B cell (primary cell): ENCODE data around the gene ANKLE2. TPM values are rescaled to one million over a fixed set of nuclear protein-coding genes. Genes with fewer than 3 reads are reported as not detected.

Experiments used
- ATAC-seq: fragments of 200-7000 bp; cut with Tn5 transposase; one replicate; pipeline ENCODE4 v1.10.0; 2021; ENCODE audit warnings: low read depth, mild to moderate bottlenecking, moderate number of reproducible peaks, moderate library complexity
- CTCF ChIA-PET: fragments of 350-600 bp; sonication (Branson Sonifier 250); formaldehyde crosslinking; loops from one replicate; lab custom pipeline; 2021; ENCODE audit warnings: antibody characterized with exemption, inconsistent platforms; lab: Charles Lee
- POLR2A ChIA-PET: fragments of 350-600 bp; sonication (Branson Sonifier 250); formaldehyde crosslinking; loops from one replicate; lab custom pipeline; 2021; ENCODE audit warnings: antibody characterized with exemption; lab: Charles Lee
- DNase-seq: peaks from one replicate; pipeline ENCODE4 v3.0.0; 2013
- H2AFZ ChIP-seq: 2 replicates; pipeline ENCODE4 v1.6.1; 2012; ENCODE audit warnings: mild to moderate bottlenecking, low read depth, low read length; ENCODE audit not compliant: insufficient read depth, poor library complexity, severe bottlenecking
- H3K27ac ChIP-seq, 2 donors: 1 replicate in 1 of 2; 2 replicates in 1 of 2; pipeline ENCODE4 v1.5.1; 2012 to 2013; ENCODE audit warnings: low read length in 2 of 2, mild to moderate bottlenecking in 2 of 2, moderate library complexity in 1 of 2
- H3K27me3 ChIP-seq, 4 experiments: fragments of 200-600 bp in 1 of 4; sonication (generic) in 1 of 4; replicated peaks in 1 of 4; 1 replicate in 2 of 4; 2 replicates in 2 of 4; pipeline versions ENCODE4 v1.6.1 to v1.7.0; 2013 to 2016; ENCODE audit warnings: low read length in 3 of 4, mild to moderate bottlenecking in 2 of 4, mixed read lengths in 1 of 4, moderate library complexity in 1 of 4; ENCODE audit not compliant: insufficient read depth in 4 of 4, control insufficient read depth in 3 of 4; ENCODE audit errors: control extremely low read depth in 1 of 4
- H3K36me3 ChIP-seq, 2 experiments: replicated peaks in 1 of 2; 1 replicate in 1 of 2; 2 replicates in 1 of 2; pipeline versions ENCODE4 v1.6.1 to v1.7.1; 2013; ENCODE audit warnings: low read length in 1 of 2; ENCODE audit not compliant: insufficient read depth in 2 of 2, control insufficient read depth in 1 of 2; ENCODE audit errors: control extremely low read depth in 1 of 2, extremely low read depth in 1 of 2
- H3K4me1 ChIP-seq, 2 donors: fragments of 200-600 bp in 1 of 2; sonication (generic) in 1 of 2; 1 replicate in 1 of 2; 2 replicates in 1 of 2; pipeline versions ENCODE4 v1.5.1 to v1.6.1; 2013 to 2017; ENCODE audit warnings: low read length in 2 of 2; ENCODE audit not compliant: control insufficient read depth in 2 of 2, insufficient read depth in 2 of 2
- H3K4me2 ChIP-seq: replicated peaks from 2 replicates; pipeline ENCODE3; 2012; ENCODE audit warnings: mild to moderate bottlenecking, low read depth, low read length; ENCODE audit not compliant: poor library complexity, severe bottlenecking
- H3K4me3 ChIP-seq, 5 experiments: fragments of 200-600 bp in 1 of 5; sonication (generic) in 1 of 5; 1 replicate in 3 of 5; 2 replicates in 2 of 5; pipeline versions ENCODE4 v1.5.1 to v1.7.0; 2011 to 2016; ENCODE audit warnings: low read length in 4 of 5, mild to moderate bottlenecking in 4 of 5, low read depth in 2 of 5, control low read depth in 1 of 5, moderate library complexity in 1 of 5; ENCODE audit not compliant: insufficient read depth in 1 of 5; ENCODE audit errors: control extremely low read depth in 1 of 5, extremely low read depth in 1 of 5
- H3K79me2 ChIP-seq: fragments of 200-600 bp; sonication (generic); one replicate; pipeline ENCODE4 v1.6.0; 2016; ENCODE audit warnings: low read length; ENCODE audit not compliant: control insufficient read depth, insufficient read depth
- H3K9ac ChIP-seq: fragments of 200-600 bp; sonication (generic); 2 replicates; pipeline ENCODE4 v1.6.1; 2017; ENCODE audit warnings: mild to moderate bottlenecking, low read length, moderate library complexity
- H3K9me3 ChIP-seq, 3 donors: one replicate each; pipeline versions ENCODE4 v1.6.1 to v1.7.1; 2013; ENCODE audit warnings: low read length in 2 of 3; ENCODE audit not compliant: control insufficient read depth in 2 of 3, insufficient read depth in 1 of 3; ENCODE audit errors: control extremely low read depth in 1 of 3
- H4K20me1 ChIP-seq: 2 replicates; pipeline ENCODE4 v1.6.0; 2012; ENCODE audit warnings: mild to moderate bottlenecking, low read length; ENCODE audit not compliant: insufficient read depth, control insufficient read depth, poor library complexity, severe bottlenecking
- H3K27ac Mint-ChIP-seq: one replicate; pipeline ENCODE4 v1.8.0; 2021; ENCODE audit warnings: mixed read lengths
- H3K27me3 Mint-ChIP-seq: one replicate; pipeline ENCODE4 v1.8.0; 2021; ENCODE audit warnings: mixed read lengths
- H3K4me1 Mint-ChIP-seq: one replicate; pipeline ENCODE4 v1.8.0; 2021; ENCODE audit warnings: mixed read lengths
- H3K4me3 Mint-ChIP-seq: one replicate; pipeline ENCODE4 v1.8.0; 2021; ENCODE audit warnings: mixed read lengths
- H3K9me3 Mint-ChIP-seq: one replicate; pipeline ENCODE4 v1.8.0; 2022; ENCODE audit warnings: mixed read lengths; ENCODE audit not compliant: insufficient read depth
- EZH2 ChIP-seq: IDR thresholded peaks from 2 replicates; pipeline ENCODE4 v1.6.1; 2012; ENCODE audit warnings: borderline replicate concordance, low read depth, mild to moderate bottlenecking, moderate library complexity, low read length; ENCODE audit not compliant: insufficient read depth, poor library complexity, severe bottlenecking
- WGBS: methylation state at CpG from one replicate; pipeline ENCODE4 v1.1.5; 2013; ENCODE audit warnings: missing lambda C conversion rate; ENCODE audit not compliant: insufficient coverage; 5-methylcytosine and 5-hydroxymethylcytosine counted together
- intact Hi-C: fragments of 100-400 bp; cut with micrococcal nuclease; formaldehyde crosslinking; loops from one replicate; pipeline ENCODE4 v1.10.0; 2022
- polyA plus RNA-seq: library from polyadenylated mRNA; depleted of rRNA; stranded (reverse); fragments of >200 nt; gene quantifications from 2 replicates; pipeline ENCODE4 v1.2.3, GENCODE V29; 2012
- total RNA-seq, 2 donors: library from RNA; stranded (reverse); fragments of 120-200 nt in 1 of 2; gene quantifications; 1 replicate in 1 of 2; 2 replicates in 1 of 2; pipeline versions ENCODE4 v1.2.3 to v1.2.4, GENCODE V29; 2013 to 2022
- TF ChIP-seq, protein P1 (sequence below): fragments of 200-600 bp; IDR thresholded peaks from one replicate; pipeline ENCODE4 v1.8.0; 2022; ENCODE audit warnings: antibody characterized with exemption, mild to moderate bottlenecking

ANKLE2 gene
- total and polyA plus RNA-seq, 2 donors (not counting 1 experiment from before 2014, with no cell fraction given) = 105 to 148 TPM

DNA sequence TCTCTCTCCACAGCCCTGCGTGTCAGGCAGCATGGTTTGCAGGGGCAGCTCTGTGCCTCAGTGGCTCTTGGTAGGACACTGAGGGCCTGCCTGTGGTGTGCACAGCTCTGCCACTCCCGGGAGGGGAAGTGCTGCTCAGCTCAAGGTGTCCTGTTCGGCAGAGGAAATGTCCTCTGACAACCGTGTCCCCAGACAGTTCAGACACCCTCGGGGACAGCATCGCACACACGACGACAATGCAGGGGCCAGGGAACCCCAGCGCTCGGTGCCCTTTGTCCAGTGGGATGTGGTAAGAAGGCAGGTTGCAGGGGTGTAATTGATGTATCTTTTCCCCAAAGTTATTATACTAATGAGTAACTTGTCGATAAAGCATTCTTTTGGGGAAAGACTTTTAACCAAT is 14.2 kb downstream of the ANKLE2 start:
- peaks cover under 1 to 82% of the 10 kb centered on the region in 2 experiments for H3K36me3 ChIP-seq

DNA sequence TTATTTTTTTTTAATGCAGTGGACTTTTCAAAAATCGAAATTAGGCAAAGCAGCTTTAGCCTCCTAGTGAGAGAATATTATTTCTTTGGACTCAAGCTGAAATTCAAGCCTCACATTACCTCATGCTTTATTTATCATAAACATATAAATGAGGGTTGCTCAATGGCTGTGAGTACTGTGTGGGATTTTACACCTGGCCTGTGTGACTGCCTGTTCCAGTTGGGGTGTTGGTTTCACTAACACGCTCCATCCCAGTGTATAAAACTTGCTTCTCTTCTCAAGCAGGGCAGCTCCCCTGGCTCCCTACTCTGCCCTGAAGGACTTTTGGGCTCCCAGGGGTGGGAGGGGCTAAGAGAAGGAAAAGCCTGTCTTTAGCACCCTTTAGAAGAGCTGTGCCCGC is 15.0 kb downstream of the ANKLE2 start:
- no peak overlapping the region for H3K9ac ChIP-seq
- Mint-ChIP-seq H3K4me3 (no peak overlapping the region), H3K4me1 (peaks cover 11% of the 10 kb centered on the region), H3K9me3 (no peaks in the 10 kb centered on the region), H3K27ac (no peak overlapping the region), H3K27me3 (no peaks in the 10 kb centered on the region)
- no peak overlapping the region for H2AFZ ChIP-seq
- ATAC-seq (no peak), DNase-seq (no peak)
- no peak overlapping the region for H3K27ac ChIP-seq
- peaks cover 4 to 6% of the 10 kb centered on the region in 2 donors for H3K4me1 ChIP-seq
- peaks cover 2 to 84% of the 10 kb centered on the region in 2 experiments for H3K36me3 ChIP-seq
- H3K4me2 ChIP-seq = no peak overlapping the region
- TF ChIP-seq, protein P1, sequence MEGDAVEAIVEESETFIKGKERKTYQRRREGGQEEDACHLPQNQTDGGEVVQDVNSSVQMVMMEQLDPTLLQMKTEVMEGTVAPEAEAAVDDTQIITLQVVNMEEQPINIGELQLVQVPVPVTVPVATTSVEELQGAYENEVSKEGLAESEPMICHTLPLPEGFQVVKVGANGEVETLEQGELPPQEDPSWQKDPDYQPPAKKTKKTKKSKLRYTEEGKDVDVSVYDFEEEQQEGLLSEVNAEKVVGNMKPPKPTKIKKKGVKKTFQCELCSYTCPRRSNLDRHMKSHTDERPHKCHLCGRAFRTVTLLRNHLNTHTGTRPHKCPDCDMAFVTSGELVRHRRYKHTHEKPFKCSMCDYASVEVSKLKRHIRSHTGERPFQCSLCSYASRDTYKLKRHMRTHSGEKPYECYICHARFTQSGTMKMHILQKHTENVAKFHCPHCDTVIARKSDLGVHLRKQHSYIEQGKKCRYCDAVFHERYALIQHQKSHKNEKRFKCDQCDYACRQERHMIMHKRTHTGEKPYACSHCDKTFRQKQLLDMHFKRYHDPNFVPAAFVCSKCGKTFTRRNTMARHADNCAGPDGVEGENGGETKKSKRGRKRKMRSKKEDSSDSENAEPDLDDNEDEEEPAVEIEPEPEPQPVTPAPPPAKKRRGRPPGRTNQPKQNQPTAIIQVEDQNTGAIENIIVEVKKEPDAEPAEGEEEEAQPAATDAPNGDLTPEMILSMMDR = no peak
- no peak for TF ChIP-seq EZH2
- H3K4me3 ChIP-seq = no peak overlapping the region
- CTCF ChIA-PET = no interaction called here
- no peaks in the 10 kb centered on the region for H3K9me3 ChIP-seq
- POLR2A ChIA-PET = no interaction called here
- intact Hi-C loops = no loop called here
- H3K27me3 ChIP-seq = no peaks in the 10 kb centered on the region
- WGBS = 100% methylated on average over 1 of the region's 3 CpGs
- H3K79me2 ChIP-seq = peaks cover 92% of the 10 kb centered on the region
- H4K20me1 ChIP-seq = peaks cover 48% of the 10 kb centered on the region

More for the DNA sequence above, 14.2 kb downstream of the ANKLE2 start:
- Histone ChIP-seq H3K79me2 (peaks cover 96% of the 10 kb centered on the region), H2AFZ (no peak overlapping the region), H3K4me1 (peaks cover under 1 to 2% of the 10 kb centered on the region in 2 donors), H3K27me3 (no peaks in the 10 kb centered on the region), H3K4me2 (no peak overlapping the region), H3K9me3 (no peaks in the 10 kb centered on the region), H3K27ac (no peak overlapping the region), H4K20me1 (peaks cover 52% of the 10 kb centered on the region), H3K4me3 (no peak overlapping the region), H3K9ac (no peak overlapping the region)
- no peak overlapping the region for H3K4me3 Mint-ChIP-seq
- 98% methylated on average over 9 of the region's 11 CpGs for WGBS
- no peaks in the 10 kb centered on the region for H3K27me3 Mint-ChIP-seq
- no peaks in the 10 kb centered on the region for H3K9me3 Mint-ChIP-seq
- intact Hi-C loops = no loop called here
- H3K27ac Mint-ChIP-seq = no peak overlapping the region
- ChIA-PET CTCF (no interaction called here), POLR2A (no interaction called here)
- DNase-seq (no peak), ATAC-seq (no peak)
- no peak for TF ChIP-seq EZH2
- TF ChIP-seq, protein P1 = no peak
- H3K4me1 Mint-ChIP-seq = peaks cover 4% of the 10 kb centered on the region
